ENCODE measurements around the gene TNRC6C.

- TF ChIP-seq CTCF (optimal IDR thresholded peaks at IDR 0.05 in 1 of 3, IDR thresholded peaks at IDR 0.05 in 1 of 3, conservative IDR thresholded peaks at IDR 0.05 in 1 of 3; ENCODE audit: extremely low read depth in 1 of 3, insufficient read depth in 2 of 3, low read length in 3 of 3) (no peak), EZH2 (IDR thresholded peaks at IDR 0.05; ENCODE audit: low read length) (no peak)
These were observed 146.6 kb downstream of the TNRC6C start for GRCh38 chr17:78105101-78105500.

Data from keratinocyte (primary cell).